ENCODE measurements around the gene OR52E5.

DNA sequence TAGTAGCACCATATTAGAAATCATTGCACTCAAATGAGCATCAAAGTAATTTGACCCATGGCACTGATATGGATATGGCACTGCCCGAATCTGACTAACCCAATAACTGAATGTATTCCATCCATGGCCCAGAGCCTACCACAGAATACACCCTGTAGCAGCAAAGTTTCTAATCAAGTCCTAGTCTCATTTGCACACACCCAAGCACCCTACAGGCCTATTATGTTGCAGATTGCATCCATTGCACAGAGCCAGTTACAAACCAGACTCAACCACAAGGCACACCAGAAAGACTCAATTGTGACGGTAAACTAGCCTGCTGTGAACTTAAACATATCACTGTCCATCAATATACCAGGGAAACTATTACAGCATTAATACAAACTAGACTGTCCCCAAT, 6.5 kb downstream of the OR52E5 start:
- TF ChIP-seq CTCF (IDR thresholded peaks at IDR 0.05 in 8 of 11, conservative IDR thresholded peaks at IDR 0.05 in 3 of 11) (no peak), POLR2AphosphoS5 (IDR thresholded peaks at IDR 0.05) (no peak), POLR2A (IDR thresholded peaks at IDR 0.05) (no peak)
